ENCODE data around the gene FAXC.

FAXC gene

DNA sequence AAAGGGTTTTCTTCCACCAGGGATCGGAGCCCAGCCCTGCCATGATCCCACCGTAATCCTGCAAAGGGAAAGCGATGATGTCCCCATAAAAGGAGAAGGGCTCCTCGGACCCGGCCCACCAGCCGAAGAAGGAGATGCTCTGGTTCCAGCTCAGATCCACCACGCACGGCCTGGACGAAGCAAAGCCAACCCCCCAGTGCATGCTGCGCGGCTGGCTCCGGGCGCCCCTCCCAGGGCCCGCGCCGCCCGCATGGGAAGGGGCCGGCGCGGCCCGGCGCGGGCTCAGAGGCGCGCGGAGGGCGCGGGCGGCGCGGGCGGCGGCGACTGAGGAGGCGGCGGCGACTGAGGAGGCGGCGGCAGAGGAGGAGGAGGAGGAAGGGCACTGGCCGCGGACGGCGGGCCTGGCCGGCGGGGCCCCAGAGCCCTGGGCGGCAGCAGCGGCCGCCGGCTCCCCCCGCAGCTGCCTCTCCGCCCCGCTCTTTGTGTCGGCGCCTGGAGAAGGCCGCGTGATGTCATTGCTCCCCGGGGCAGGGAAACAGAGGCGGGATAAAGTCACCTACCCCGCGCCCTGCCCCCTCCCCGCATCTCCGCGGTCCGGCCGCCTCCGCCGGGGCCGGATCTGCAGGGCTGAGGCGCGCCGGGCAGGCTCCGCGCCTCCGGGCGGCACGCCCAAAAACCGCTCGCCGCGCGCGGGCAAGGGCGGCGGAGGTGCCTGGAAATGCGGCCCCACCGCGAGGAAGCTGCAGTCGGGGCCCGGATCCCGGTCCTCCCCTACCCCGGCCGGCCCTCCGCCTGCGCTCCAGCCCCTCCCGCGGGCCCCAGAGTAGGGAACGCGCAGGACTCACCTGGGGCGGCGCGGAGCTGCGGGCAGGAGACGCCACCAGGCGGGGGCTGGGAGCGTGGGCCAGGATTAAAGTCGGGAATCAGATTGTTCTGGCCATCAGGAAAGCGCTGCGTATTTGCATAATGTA, at the start of gene FAXC:
Gene FAXC, minus strand, starts transcription at position 504 of the 971 bp plus-strand sequence. Its CDS starts 302 bp downstream, at position 202.
- no peak for DNase-seq

DNA sequence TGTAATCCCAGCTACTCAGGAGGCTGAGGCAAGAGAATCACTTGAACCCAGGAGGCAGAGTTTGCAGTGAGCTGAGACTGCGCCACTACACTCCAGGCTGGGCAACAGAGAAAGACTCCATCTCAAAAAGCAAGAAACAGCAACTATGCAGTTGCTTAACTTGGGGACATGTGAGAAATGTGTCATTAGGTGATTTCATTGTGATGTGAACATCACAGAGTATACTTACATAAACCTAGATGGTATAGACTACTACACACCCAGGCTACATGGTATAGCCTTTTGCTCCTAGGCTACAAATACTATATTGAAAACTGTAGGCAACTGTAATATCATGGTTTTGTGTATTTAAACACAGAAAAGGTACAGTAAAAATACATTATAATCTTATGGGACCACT, 47.8 kb upstream of the FAXC start:
- no peak for DNase-seq

GRCh38 chr6:99393698-99394531, 44.4 kb upstream of the FAXC start, which contains the start of gene COQ3:
COQ3 (minus strand) TSS chr6:99394195; CDS start chr6:99394179, 16 bp downstream.
- peak; percentile 75 for DNase-seq

DNA sequence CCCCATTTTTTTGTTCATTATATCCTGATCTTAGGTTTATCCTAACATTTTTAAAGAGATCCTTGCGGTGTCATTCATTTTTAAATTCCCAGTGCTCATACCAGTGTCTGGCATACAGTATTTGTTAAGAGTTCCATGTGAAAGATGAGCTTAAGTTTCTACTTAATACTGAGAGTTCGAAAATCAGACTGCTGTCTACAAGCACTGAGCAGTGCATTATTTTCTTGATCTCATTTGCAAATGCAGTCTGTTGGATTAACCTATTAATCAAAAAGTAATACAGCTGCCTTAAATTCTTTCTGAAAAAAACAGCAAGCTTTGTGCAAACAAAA, 43.9 kb upstream of the FAXC start:
- no peak for DNase-seq

- DNase-seq, result no peak
Observed at GRCh38 chr6:99390896-99391295, 41.4 kb upstream of the FAXC start.

GRCh38 chr6:99384507-99384906, 35.0 kb upstream of the FAXC start:
- no peak for DNase-seq

- DNase-seq, result no peak
Observed at GRCh38 chr6:99378636-99379035, 29.2 kb upstream of the FAXC start.

- no peak for DNase-seq
Observed at GRCh38 chr6:99369533-99369932, 20.1 kb upstream of the FAXC start.

- no peak for DNase-seq
Observed at GRCh38 chr6:99366852-99367251, 17.4 kb upstream of the FAXC start.

DNA sequence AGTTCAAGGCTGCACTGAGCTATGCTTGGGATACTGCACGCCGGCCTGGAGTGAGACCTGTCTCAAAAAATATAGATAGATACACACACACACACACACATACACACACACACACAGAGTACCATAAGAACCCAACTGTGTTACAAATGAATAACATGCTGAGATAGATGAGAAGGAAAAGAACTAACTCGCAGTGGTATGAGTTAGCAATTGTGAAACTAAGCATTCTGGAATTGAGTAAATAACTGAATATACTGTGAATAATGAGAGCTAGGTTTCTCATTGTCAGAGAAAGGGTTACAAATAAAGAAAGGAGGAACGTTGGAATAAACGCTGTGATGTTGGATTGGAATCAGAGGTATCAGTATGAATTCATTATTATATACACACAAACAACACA, 14.6 kb upstream of the FAXC start:
- DNase-seq, result no peak

GRCh38 chr6:99362678-99363268, 13.3 kb upstream of the FAXC start:
- no peak for DNase-seq

- DNase-seq, result no peak
Observed at GRCh38 chr6:99359800-99360199, 10.3 kb upstream of the FAXC start.

DNA sequence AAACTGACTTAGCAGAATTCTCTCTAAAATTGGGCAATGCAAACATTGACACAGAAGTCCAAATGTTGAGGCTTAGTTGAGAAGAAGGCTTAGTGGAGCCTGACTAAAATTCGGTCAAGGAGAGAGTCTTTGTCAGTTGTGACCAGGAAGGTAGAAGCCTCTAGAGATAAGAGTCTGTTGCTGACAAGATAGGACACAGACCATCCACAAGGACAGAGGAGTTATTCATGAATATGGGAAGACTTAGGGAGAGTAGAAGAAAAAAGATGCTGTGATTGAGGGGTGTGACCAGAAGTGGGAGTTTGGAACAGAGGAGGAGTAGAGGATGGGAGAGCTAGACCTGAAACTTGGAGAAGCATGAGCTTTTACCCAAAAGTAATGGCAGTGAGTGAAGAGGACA, 7.2 kb upstream of the FAXC start:
- no peak for DNase-seq

- DNase-seq, result no peak
Observed at GRCh38 chr6:99354983-99355382, 5.5 kb upstream of the FAXC start.

DNA sequence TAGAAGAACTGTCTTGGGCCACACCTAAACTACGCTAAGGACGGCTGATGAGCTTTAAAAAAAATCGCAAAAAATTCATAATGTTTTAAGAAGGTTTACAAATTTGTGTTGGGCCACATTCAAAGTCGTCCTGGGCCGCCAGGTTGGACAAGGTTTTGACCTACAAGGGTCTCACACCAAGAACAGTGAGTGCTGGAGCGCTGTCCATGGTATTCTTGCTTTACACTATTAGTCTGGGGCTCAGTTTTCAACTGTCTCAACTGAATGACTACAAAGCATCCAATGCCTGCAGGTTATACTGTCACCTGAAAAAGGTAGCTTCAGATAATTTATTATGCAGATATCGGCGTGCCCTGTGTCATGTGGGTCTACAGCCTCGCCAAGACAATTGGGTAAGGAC, 3.7 kb upstream of the FAXC start:
- DNase-seq, result no peak

GRCh38 chr6:99350573-99350972, 1.1 kb upstream of the FAXC start:
- no peak for DNase-seq

DNA sequence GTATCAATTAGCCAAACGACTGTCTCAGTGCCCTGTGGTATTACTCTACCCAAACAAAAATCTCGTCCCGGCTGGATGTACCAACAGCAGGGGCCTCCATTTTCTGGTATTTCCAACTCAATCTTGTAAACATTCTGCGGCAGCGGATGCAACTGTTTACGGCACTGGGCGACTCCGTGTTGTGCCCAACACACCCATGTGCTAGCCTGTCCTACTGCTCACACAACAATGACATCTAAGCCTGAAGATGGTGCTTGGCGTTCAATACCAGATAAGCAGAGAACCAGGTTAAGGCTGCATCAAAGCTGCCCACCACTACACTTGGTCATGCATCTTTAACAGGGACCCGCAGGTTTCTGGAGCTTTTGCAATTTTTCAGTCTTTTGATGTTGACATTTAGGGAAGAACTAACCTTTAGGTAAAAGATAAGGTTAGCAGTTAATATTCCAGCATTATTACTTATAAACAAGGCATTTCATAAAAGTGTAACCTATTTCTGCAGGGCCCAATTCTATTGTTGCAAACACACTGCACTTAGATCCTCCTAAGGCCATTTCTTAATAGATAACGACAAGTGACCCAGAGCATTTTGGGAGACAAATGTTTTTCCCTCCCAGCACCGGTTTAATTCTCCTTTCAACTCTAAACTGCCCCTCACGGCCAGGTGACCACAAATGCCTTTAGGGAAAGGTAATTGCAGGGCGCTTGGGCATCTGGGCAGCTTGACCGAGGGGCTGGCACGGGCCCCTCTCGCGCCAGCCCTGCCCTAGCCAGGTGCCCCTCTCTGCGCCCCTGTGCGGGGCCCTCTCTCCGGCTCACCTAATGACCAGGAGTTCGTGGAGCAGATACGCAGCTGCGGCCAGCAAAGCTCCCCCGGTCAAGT, 945 bp downstream of the FAXC start:
- DNase-seq, result no peak

DNA sequence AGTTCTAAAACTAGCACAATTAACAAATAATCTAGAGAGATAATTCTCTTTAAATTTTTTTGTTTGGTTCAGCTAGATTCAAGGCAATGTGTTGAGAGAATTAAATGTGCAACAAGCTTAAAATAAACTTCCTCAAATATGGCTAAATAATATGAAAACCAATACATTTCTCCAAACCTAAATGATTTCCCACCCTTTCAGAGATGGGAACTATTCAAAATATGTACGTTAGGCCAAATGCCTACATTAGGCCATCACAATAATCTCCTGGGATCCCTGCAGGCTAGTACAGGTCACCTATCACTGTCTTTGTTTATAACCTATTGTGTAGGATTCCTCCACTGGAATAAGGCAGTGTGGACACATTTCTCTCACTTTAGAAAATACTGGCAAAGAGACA, 1.7 kb downstream of the FAXC start:
- no peak for DNase-seq

DNA sequence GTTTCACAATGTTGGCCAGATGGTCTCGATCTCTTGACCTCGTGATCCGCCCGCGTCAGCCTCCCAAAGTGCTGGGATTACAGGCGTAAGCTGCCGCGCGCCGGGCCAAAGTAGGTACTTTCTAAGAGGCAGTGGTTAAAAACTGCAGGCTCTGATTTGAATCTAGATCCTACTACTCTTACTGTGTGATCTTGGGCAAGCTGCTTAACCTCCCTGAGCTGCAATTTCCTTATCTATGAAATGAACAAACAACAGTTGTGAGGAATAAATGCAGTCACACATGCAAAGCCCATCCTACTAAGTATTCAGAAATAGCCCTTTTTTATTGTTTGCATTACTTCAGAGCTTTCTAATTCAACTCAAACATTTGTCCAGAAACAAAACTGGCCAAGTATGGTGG, 2.9 kb downstream of the FAXC start:
- DNase-seq, result no peak

DNA sequence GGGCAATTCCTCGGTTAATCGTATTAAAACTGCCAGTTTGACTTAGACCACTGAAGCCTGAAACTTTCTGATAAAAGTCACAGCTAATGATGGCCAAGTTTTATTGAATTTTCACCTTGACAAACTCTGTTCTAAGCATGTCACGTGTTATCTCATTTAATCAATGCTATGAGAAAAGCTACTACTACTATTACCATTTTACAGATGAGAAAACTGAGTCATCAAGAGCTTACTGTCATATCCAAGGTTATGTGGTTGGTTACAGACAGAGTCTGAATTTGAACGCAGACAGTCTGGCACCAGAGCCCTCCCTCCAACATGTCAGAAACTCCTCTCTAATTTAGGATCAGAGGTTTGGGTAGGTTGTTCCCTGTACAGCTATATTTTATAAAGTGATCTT, 4.3 kb downstream of the FAXC start:
- DNase-seq, result no peak

- DNase-seq, result no peak
Observed at GRCh38 chr6:99344289-99344688, 5.2 kb downstream of the FAXC start.

DNA sequence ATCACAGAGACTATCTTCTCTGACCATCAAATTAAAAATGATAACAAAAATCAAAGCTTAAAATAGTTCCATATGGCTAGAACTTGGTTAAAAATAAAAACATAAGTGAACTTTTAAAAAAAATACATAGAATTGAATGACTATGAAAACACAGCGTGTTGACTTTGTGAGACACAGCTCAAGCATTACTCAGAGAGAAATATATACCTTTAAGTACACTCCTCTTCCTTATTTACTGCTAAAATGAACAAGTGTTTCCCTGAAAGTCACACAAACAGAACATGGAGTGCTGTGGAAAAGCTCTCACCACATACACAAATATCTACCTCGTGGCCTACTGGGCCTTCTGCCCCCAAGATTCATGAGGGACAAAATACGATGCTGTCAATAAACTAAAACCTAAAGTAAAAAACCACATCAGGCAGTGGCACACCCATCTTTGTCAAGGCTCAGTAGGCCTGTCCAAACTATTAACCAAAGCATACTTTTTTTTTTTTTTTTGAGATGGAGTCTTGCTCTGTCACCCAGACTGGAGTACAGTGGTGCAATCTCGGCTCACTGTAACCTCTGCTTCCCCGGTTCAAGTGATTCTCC, 7.5 kb downstream of the FAXC start:
- DNase-seq, result no peak

Measured in activated CD4-positive, CD25-positive, alpha-beta regulatory T cell treated with anti-CD3 and anti-CD28 coated beads, Interleukin-2, amount 50 U/mL, for 72 hours (primary cell).